ENCODE results near the gene AP4S1.
A peak's percentile ranks its signal among the peaks of the same experiment; 100 is the strongest.
"Not testable (repeated sequence)": the region's sequence is repeated elsewhere in the genome, so short reads cannot be mapped to it uniquely, and the experiment has no call there.

AP4S1 gene

DNA sequence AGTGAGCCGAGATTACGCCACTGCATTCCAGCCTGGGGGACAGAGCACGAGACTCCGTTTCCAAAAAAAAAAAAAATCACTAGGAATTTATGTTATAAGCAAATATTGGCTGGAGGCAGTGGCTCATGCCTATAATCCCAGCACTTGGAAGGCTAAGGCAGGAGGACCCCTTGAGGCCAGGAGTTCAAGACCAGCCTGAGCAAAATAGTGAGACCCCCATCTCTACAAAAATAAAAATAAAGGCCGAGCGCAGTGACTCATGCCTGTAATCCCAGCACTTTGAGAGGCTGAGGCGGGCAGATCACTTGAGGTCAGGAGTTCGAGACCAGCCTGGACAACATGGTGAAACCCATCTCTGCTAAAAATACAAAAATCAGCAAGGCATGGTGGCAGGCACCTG, 37.5 kb downstream of the AP4S1 start:
- H3K27ac ChIP-seq (ENCODE audit: insufficient read depth in 1 of 2, low read depth in 1 of 2, low read length in 2 of 2, poor library complexity in 1 of 2, severe bottlenecking in 2 of 2); H3K4me3 ChIP-seq (ENCODE audit: control insufficient read depth in 1 of 7, extremely low read depth in 1 of 7, insufficient read depth in 4 of 7, low read depth in 2 of 7, low read length in 6 of 7); H3K36me3 ChIP-seq (ENCODE audit: control insufficient read depth in 4 of 4, insufficient read depth in 4 of 4, low read length in 3 of 4); DNase-seq; CTCF ChIA-PET; POLR2A ChIA-PET; H3K27me3 ChIP-seq (replicated peaks in 2 of 5; ENCODE audit: control insufficient read depth in 4 of 5, insufficient read depth in 5 of 5, low read length in 4 of 5); H3K9me3 ChIP-seq (ENCODE audit: control extremely low read depth in 1 of 5, control insufficient read depth in 4 of 5, insufficient read depth in 2 of 5, low read depth in 1 of 5, low read length in 4 of 5): not testable (repeated sequence)
- peaks cover 0 to 26% (median 8%) of the 10 kb centered on the region in 4 experiments for H3K4me1 ChIP-seq (ENCODE audit: control extremely low read depth in 1 of 4, control insufficient read depth in 4 of 4, insufficient read depth in 4 of 4, low read length in 3 of 4)
- WGBS (ENCODE audit: insufficient coverage): 93% methylated on average over 6 of the region's 8 CpGs

DNA sequence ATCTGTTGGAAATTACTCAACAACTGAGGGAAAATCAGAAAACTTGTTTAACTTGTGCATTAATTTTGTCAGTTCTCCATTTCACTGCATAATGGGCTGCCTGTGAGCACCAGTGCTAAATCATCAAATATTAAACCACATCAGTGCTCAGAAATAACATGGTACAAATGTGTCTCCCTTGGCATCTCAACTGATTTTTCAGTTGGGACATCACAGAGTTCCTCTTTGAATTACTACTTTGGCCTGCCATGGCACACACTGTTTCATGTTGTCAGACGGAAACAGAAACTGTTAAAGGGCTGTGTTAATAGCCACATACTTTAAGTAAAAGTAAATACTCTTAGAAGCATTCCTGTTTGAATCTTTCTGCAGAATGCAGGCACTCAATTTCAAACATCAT, 42.8 kb downstream of the AP4S1 start:
- H3K36me3 ChIP-seq (ENCODE audit: control insufficient read depth in 4 of 4, insufficient read depth in 4 of 4, low read length in 3 of 4): peaks cover 0 to 3% (median 2%) of the 10 kb centered on the region in 4 experiments
- DNase-seq: peak; percentile 13 to 72 (median 58)
- ChIA-PET CTCF (interaction anchor here (0.9 to 1.2 kb wide), 3 partner anchors 9 to 87 kb away, joined by 4 read pairs; no protein-coding TSS in a partner anchor), POLR2A (no interaction called here)
- H3K9me3 ChIP-seq (ENCODE audit: control extremely low read depth in 1 of 5, control insufficient read depth in 4 of 5, insufficient read depth in 2 of 5, low read depth in 1 of 5, low read length in 4 of 5): no peaks in the 10 kb centered on the region
- H3K4me1 ChIP-seq (ENCODE audit: control extremely low read depth in 1 of 4, control insufficient read depth in 4 of 4, insufficient read depth in 4 of 4, low read length in 3 of 4): peaks cover 0 to 11% (median 0%) of the 10 kb centered on the region in 4 experiments
- WGBS (ENCODE audit: insufficient coverage): no CpG with 5 or more reads among the region's 1 CpG
- no peaks in the 10 kb centered on the region for H3K27me3 ChIP-seq (replicated peaks in 2 of 5; ENCODE audit: control insufficient read depth in 4 of 5, insufficient read depth in 5 of 5, low read length in 4 of 5)
- peak overlapping the region in 1 of 2 experiments; percentile 22 for H3K27ac ChIP-seq (ENCODE audit: insufficient read depth in 1 of 2, low read depth in 1 of 2, low read length in 2 of 2, poor library complexity in 1 of 2, severe bottlenecking in 2 of 2)
- no peak overlapping the region for H3K4me3 ChIP-seq (ENCODE audit: control insufficient read depth in 1 of 7, extremely low read depth in 1 of 7, insufficient read depth in 4 of 7, low read depth in 2 of 7, low read length in 6 of 7)

DNA sequence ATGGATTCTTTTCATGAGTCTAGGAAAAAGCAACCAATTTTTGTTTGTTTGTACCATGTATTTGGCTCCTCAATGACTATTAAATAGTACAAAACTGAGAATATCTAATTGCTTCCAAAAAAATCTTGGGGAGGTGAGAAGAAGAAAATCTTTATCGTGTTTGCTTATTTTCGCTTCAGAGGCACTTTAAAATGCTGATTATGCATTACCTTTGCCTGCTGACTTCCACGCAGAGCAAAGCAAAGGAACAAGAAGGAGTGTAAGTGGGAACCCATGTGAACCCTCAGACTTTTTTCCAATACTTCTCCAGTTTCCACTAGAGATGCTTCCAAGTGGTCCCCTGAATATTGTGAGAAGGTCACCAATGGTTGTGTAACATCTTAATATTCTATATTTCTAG, 43.9 kb downstream of the AP4S1 start:
- 96% methylated on average over 3 of the region's 3 CpGs for WGBS (ENCODE audit: insufficient coverage)
- CTCF ChIA-PET: no interaction called here

DNA sequence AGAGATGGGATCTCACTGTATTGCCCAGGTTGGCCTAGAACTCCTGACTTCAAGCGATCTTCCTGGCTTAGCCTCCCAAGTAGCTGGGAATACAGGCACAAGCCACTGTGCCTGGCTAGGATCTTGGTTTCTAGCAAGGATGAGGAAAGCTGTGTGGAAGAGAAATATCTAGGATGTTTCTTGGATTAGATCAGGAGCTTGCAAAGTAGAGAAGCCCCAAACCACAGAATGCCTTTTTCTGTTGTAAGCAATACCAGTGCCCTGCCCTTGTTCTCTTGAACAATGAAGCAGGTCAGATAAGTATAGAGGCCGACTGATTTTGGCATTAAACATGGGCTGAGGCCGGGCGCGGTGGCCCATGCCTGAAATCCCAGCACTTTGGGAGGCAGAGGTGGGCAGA, 45.0 kb downstream of the AP4S1 start:
- ChIA-PET CTCF (interaction anchor here (1.0 kb wide), 2 partner anchors 82 to 93 kb away, joined by 3 read pairs; no protein-coding TSS in a partner anchor), POLR2A (no interaction called here)
- Histone ChIP-seq H3K36me3 (ENCODE audit: control insufficient read depth in 4 of 4, insufficient read depth in 4 of 4, low read length in 3 of 4) (peaks cover under 1 to 3% (median 2%) of the 10 kb centered on the region in 4 experiments), H3K4me1 (ENCODE audit: control extremely low read depth in 1 of 4, control insufficient read depth in 4 of 4, insufficient read depth in 4 of 4, low read length in 3 of 4) (peaks cover 0 to 11% (median 0%) of the 10 kb centered on the region in 4 experiments), H3K4me3 (ENCODE audit: control insufficient read depth in 1 of 7, extremely low read depth in 1 of 7, insufficient read depth in 4 of 7, low read depth in 2 of 7, low read length in 6 of 7) (no peak overlapping the region), H3K27ac (ENCODE audit: insufficient read depth in 1 of 2, low read depth in 1 of 2, low read length in 2 of 2, poor library complexity in 1 of 2, severe bottlenecking in 2 of 2) (no peak overlapping the region), H3K9me3 (ENCODE audit: control extremely low read depth in 1 of 5, control insufficient read depth in 4 of 5, insufficient read depth in 2 of 5, low read depth in 1 of 5, low read length in 4 of 5) (no peaks in the 10 kb centered on the region), H3K27me3 (replicated peaks in 2 of 5; ENCODE audit: control insufficient read depth in 4 of 5, insufficient read depth in 5 of 5, low read length in 4 of 5) (no peaks in the 10 kb centered on the region)
- WGBS (ENCODE audit: insufficient coverage): 100% methylated on average over 2 of the region's 5 CpGs
- no peak for DNase-seq

More for the DNA sequence above, 43.9 kb downstream of the AP4S1 start:
- Histone ChIP-seq H3K27ac (ENCODE audit: insufficient read depth in 1 of 2, low read depth in 1 of 2, low read length in 2 of 2, poor library complexity in 1 of 2, severe bottlenecking in 2 of 2) (no peak overlapping the region), H3K4me1 (ENCODE audit: control extremely low read depth in 1 of 4, control insufficient read depth in 4 of 4, insufficient read depth in 4 of 4, low read length in 3 of 4) (peaks cover 0 to 11% (median 0%) of the 10 kb centered on the region in 4 experiments), H3K36me3 (ENCODE audit: control insufficient read depth in 4 of 4, insufficient read depth in 4 of 4, low read length in 3 of 4) (peaks cover 0 to 3% (median 2%) of the 10 kb centered on the region in 4 experiments), H3K9me3 (ENCODE audit: control extremely low read depth in 1 of 5, control insufficient read depth in 4 of 5, insufficient read depth in 2 of 5, low read depth in 1 of 5, low read length in 4 of 5) (no peaks in the 10 kb centered on the region), H3K27me3 (replicated peaks in 2 of 5; ENCODE audit: control insufficient read depth in 4 of 5, insufficient read depth in 5 of 5, low read length in 4 of 5) (no peaks in the 10 kb centered on the region), H3K4me3 (ENCODE audit: control insufficient read depth in 1 of 7, extremely low read depth in 1 of 7, insufficient read depth in 4 of 7, low read depth in 2 of 7, low read length in 6 of 7) (no peak overlapping the region)
- DNase-seq: no peak
- POLR2A ChIA-PET: no interaction called here

DNA sequence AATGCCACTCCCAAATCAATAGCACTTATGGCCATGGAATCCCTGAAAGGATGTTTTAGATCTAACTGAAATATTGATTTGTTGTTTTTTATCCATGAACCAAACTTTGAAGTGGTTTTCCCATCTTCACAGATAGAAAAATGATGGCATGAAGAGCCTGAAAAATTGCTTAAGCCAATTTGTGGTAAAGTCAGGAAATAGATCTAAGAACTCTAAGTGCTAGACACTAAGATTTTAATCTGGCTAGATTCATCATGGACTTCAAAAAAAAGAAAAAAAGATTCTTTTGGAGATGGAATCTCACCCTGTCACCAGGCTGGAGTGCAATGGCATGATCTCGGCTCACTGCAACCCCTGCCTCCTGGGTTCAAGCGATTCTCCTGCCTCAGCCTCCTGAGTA, 45.7 kb downstream of the AP4S1 start:
- peaks cover 0 to 3% (median 2%) of the 10 kb centered on the region in 4 experiments for H3K36me3 ChIP-seq (ENCODE audit: control insufficient read depth in 4 of 4, insufficient read depth in 4 of 4, low read length in 3 of 4)
- ChIA-PET POLR2A (no interaction called here), CTCF (no interaction called here)
- no peaks in the 10 kb centered on the region for H3K27me3 ChIP-seq (replicated peaks in 2 of 5; ENCODE audit: control insufficient read depth in 4 of 5, insufficient read depth in 5 of 5, low read length in 4 of 5)
- H3K27ac ChIP-seq (ENCODE audit: insufficient read depth in 1 of 2, low read depth in 1 of 2, low read length in 2 of 2, poor library complexity in 1 of 2, severe bottlenecking in 2 of 2): no peak overlapping the region
- peaks cover 0 to 11% (median 0%) of the 10 kb centered on the region in 4 experiments for H3K4me1 ChIP-seq (ENCODE audit: control extremely low read depth in 1 of 4, control insufficient read depth in 4 of 4, insufficient read depth in 4 of 4, low read length in 3 of 4)
- H3K9me3 ChIP-seq (ENCODE audit: control extremely low read depth in 1 of 5, control insufficient read depth in 4 of 5, insufficient read depth in 2 of 5, low read depth in 1 of 5, low read length in 4 of 5): no peaks in the 10 kb centered on the region
- DNase-seq: no peak
- WGBS (ENCODE audit: insufficient coverage): 82% methylated on average over 1 of the region's 2 CpGs
- no peak overlapping the region for H3K4me3 ChIP-seq (ENCODE audit: control insufficient read depth in 1 of 7, extremely low read depth in 1 of 7, insufficient read depth in 4 of 7, low read depth in 2 of 7, low read length in 6 of 7)

DNA sequence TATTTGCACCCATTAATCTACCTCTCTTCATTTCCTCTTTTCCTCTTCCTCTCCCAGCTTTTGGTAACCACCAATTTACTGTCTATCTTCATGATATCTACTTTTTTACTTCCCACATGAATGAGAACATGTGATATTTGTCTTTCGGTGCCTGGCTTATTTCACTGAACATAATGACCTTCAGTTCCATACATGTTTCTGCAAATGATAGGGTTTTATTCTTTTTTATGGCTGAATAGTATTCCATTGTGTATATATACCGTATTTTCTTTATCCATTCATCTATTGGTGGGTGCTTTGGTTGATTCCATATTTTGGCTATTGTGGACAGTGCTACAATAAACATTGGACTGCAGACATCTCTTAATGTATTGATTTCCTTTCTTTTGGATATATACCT, 49.7 kb downstream of the AP4S1 start:
- Histone ChIP-seq H3K36me3 (ENCODE audit: control insufficient read depth in 4 of 4, insufficient read depth in 4 of 4, low read length in 3 of 4) (peaks cover 2 to 3% (median 2%) of the 10 kb centered on the region in 4 experiments), H3K9me3 (ENCODE audit: control extremely low read depth in 1 of 5, control insufficient read depth in 4 of 5, insufficient read depth in 2 of 5, low read depth in 1 of 5, low read length in 4 of 5) (no peaks in the 10 kb centered on the region), H3K27me3 (replicated peaks in 2 of 5; ENCODE audit: control insufficient read depth in 4 of 5, insufficient read depth in 5 of 5, low read length in 4 of 5) (no peaks in the 10 kb centered on the region), H3K4me1 (ENCODE audit: control extremely low read depth in 1 of 4, control insufficient read depth in 4 of 4, insufficient read depth in 4 of 4, low read length in 3 of 4) (peaks cover 0 to 1% (median 0%) of the 10 kb centered on the region in 4 experiments), H3K4me3 (ENCODE audit: control insufficient read depth in 1 of 7, extremely low read depth in 1 of 7, insufficient read depth in 4 of 7, low read depth in 2 of 7, low read length in 6 of 7) (no peak overlapping the region), H3K27ac (ENCODE audit: insufficient read depth in 1 of 2, low read depth in 1 of 2, low read length in 2 of 2, poor library complexity in 1 of 2, severe bottlenecking in 2 of 2) (no peak overlapping the region)
- ChIA-PET POLR2A (no interaction called here), CTCF (interaction anchor here (0.6 to 1.4 kb wide), 2 partner anchors 7 to 22 kb away, joined by 3 read pairs; no protein-coding TSS in a partner anchor)
- DNase-seq: no peak
- WGBS (ENCODE audit: insufficient coverage): no CpG with 5 or more reads among the region's 2 CpGs

DNA sequence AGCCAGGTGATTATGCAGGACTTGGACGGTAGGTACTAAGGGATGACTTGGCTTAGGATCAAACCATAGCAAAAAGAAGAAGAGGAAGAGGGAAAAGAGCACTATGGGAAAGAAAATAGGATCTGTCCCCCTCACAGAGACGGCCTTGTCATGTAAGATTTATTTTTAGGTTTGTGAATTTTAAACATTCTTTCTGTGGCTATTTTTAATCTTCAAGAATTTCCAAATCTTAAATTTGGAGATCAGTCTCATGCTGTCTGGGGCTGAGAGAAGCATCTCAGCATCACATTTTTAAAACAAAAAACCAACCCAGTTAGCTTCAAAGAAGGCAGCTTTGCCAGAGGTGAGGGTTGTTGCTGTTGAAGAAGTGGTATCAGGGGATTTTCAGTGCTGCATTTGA, 53.3 kb downstream of the AP4S1 start:
- H3K27ac ChIP-seq (ENCODE audit: insufficient read depth in 1 of 2, low read depth in 1 of 2, low read length in 2 of 2, poor library complexity in 1 of 2, severe bottlenecking in 2 of 2): no peak overlapping the region
- peaks cover 0 to 1% (median 0%) of the 10 kb centered on the region in 4 experiments for H3K4me1 ChIP-seq (ENCODE audit: control extremely low read depth in 1 of 4, control insufficient read depth in 4 of 4, insufficient read depth in 4 of 4, low read length in 3 of 4)
- H3K27me3 ChIP-seq (replicated peaks in 2 of 5; ENCODE audit: control insufficient read depth in 4 of 5, insufficient read depth in 5 of 5, low read length in 4 of 5): no peaks in the 10 kb centered on the region
- ChIA-PET CTCF (interaction anchor here (1.1 to 3.1 kb wide), 2 partner anchors 81 to 99 kb away, joined by 5 to 14 read pairs; no protein-coding TSS in a partner anchor), POLR2A (no interaction called here)
- H3K36me3 ChIP-seq (ENCODE audit: control insufficient read depth in 4 of 4, insufficient read depth in 4 of 4, low read length in 3 of 4): peaks cover 0 to 9% (median 2%) of the 10 kb centered on the region in 4 experiments
- no CpG with 5 or more reads among the region's 2 CpGs for WGBS (ENCODE audit: insufficient coverage)
- H3K4me3 ChIP-seq (ENCODE audit: control insufficient read depth in 1 of 7, extremely low read depth in 1 of 7, insufficient read depth in 4 of 7, low read depth in 2 of 7, low read length in 6 of 7): no peak overlapping the region
- DNase-seq: no peak
- no peaks in the 10 kb centered on the region for H3K9me3 ChIP-seq (ENCODE audit: control extremely low read depth in 1 of 5, control insufficient read depth in 4 of 5, insufficient read depth in 2 of 5, low read depth in 1 of 5, low read length in 4 of 5)
